ENCODE measurements around the gene KAT2A.

The KAT2A gene

DNA sequence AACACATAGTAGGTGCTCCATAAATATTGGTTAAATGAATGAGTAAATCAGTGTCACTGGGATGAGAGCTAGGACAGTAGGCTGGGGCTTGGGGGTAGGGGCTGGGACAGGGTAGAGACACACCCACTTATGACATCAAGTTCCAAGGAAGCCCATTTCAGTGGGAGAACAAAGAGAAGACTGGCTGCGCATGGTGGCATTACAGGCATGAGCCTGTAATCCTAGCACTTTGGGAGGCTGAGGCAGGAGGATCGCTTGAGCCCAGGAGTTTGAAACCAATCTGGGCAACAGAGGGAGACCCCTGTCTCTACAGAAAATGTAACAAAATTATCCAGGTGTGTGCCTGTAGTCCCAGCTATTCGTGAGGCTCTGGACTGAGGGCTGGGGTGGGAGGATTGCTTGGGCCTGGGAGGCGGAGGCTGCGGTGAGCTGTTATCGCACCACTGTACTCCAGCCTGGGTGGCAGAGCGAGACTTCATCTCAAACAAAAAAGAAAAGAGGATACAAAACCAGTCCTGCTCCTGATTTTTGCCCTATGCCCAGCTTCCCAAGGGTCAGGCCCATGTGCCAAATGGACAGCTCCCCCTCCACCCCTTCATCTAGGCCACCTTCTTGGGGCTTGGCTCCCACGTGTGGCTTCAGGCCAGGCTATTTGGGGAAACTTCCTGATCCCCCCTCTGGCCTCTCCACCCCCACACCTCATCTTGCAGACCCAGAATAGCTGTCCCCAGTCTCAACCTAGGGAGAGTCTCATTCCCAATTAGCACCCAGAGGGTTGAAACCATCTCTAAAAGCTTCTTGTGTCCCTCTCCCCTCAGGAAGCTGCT is 30.0 kb downstream of the KAT2A start:
- no peaks in the 10 kb centered on the region for H3K9me3 ChIP-seq (ENCODE audit: control insufficient read depth, insufficient read depth, low read depth, low read length)
- no peaks in the 10 kb centered on the region for H3K36me3 ChIP-seq (ENCODE audit: control insufficient read depth in 2 of 2, insufficient read depth in 1 of 2, low read length in 2 of 2)
- no peak overlapping the region for H3K27ac ChIP-seq (ENCODE audit: extremely low read depth, low read depth, low read length)
- H3K4me1 ChIP-seq (ENCODE audit: control insufficient read depth, insufficient read depth, low read length), result peaks cover 5% of the 10 kb centered on the region
- ChIA-PET CTCF (interaction anchor here (0.5 to 4.3 kb wide), 6 partner anchors 10 to 293 kb away, joined by 3 to 30 read pairs (median 6); no protein-coding TSS in a partner anchor), POLR2A (interaction anchor here (0.6 to 1.1 kb wide), 2 partner anchors 36 to 45 kb away, joined by 3 to 4 read pairs; no protein-coding TSS in a partner anchor)
- H3K4me3 ChIP-seq (ENCODE audit: low read depth, low read length), result no peak overlapping the region
- no peak for TF ChIP-seq ZNF280C (tag by site-specific recombination; IDR thresholded peaks at IDR 0.05)
- TF ChIP-seq KLF9 (tag by site-specific recombination; IDR thresholded peaks at IDR 0.05; ENCODE audit: low read depth), result peak; percentile 31; the same call in 1 of the 2 replicates
- TF ChIP-seq, protein P1, sequence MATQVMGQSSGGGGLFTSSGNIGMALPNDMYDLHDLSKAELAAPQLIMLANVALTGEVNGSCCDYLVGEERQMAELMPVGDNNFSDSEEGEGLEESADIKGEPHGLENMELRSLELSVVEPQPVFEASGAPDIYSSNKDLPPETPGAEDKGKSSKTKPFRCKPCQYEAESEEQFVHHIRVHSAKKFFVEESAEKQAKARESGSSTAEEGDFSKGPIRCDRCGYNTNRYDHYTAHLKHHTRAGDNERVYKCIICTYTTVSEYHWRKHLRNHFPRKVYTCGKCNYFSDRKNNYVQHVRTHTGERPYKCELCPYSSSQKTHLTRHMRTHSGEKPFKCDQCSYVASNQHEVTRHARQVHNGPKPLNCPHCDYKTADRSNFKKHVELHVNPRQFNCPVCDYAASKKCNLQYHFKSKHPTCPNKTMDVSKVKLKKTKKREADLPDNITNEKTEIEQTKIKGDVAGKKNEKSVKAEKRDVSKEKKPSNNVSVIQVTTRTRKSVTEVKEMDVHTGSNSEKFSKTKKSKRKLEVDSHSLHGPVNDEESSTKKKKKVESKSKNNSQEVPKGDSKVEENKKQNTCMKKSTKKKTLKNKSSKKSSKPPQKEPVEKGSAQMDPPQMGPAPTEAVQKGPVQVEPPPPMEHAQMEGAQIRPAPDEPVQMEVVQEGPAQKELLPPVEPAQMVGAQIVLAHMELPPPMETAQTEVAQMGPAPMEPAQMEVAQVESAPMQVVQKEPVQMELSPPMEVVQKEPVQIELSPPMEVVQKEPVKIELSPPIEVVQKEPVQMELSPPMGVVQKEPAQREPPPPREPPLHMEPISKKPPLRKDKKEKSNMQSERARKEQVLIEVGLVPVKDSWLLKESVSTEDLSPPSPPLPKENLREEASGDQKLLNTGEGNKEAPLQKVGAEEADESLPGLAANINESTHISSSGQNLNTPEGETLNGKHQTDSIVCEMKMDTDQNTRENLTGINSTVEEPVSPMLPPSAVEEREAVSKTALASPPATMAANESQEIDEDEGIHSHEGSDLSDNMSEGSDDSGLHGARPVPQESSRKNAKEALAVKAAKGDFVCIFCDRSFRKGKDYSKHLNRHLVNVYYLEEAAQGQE (tag by site-specific recombination; IDR thresholded peaks at IDR 0.05), result 0 out of 2 replicates have a peak, but pooled peaks have one; percentile 32

DNA sequence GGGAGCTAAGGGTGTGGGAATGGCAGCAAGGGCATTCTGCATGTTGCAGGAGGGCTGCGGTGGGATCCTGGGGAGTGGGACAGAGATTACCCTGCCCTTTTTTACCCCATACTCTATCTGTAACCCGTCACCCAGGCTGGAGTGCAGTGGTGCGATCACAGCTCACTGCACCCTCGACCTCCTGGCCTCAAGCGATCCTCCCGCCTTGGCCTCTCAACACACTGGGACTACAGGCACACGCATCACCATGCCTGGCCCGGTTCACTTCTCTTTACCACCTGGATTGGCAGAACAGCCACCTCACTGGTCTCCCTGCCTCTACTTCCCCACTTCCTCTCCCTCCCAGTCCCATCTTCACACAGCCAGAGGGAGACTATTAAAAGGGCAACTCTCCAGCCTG is 32.4 kb downstream of the KAT2A start:
- Histone ChIP-seq H3K4me3 (ENCODE audit: low read depth, low read length) (no peak overlapping the region), H3K4me1 (ENCODE audit: control insufficient read depth, insufficient read depth, low read length) (peaks cover 5% of the 10 kb centered on the region), H3K36me3 (ENCODE audit: control insufficient read depth in 2 of 2, insufficient read depth in 1 of 2, low read length in 2 of 2) (no peaks in the 10 kb centered on the region), H3K9me3 (ENCODE audit: control insufficient read depth, insufficient read depth, low read depth, low read length) (no peaks in the 10 kb centered on the region), H3K27ac (ENCODE audit: extremely low read depth, low read depth, low read length) (no peak overlapping the region)
- TF ChIP-seq ZNF76 (tag by site-specific recombination; IDR thresholded peaks at IDR 0.05; ENCODE audit: borderline replicate concordance, low read depth) (no peak), EGR2 (tag by site-specific recombination; IDR thresholded peaks at IDR 0.05; ENCODE audit: low read depth) (no peak), ZNF514 (tag by site-specific recombination; IDR thresholded peaks at IDR 0.05) (no peak), ZNF112 (tag by site-specific recombination; IDR thresholded peaks at IDR 0.05) (no peak), SP7 (tag by site-specific recombination; IDR thresholded peaks at IDR 0.05) (no peak), TCF7L2 (IDR thresholded peaks at IDR 0.05; ENCODE audit: borderline replicate concordance, low read depth, low read length) (no peak)
- ChIA-PET POLR2A (no interaction called here), CTCF (interaction anchor here (0.7 to 4.3 kb wide), 4 partner anchors 13 to 173 kb away, joined by 3 to 30 read pairs (median 4); no protein-coding TSS in a partner anchor)

- ChIA-PET POLR2A (no interaction called here), CTCF (interaction anchor here (0.7 to 4.3 kb wide), 7 partner anchors 14 to 172 kb away, joined by 3 to 30 read pairs (median 4); no protein-coding TSS in a partner anchor)
- no peaks in the 10 kb centered on the region for H3K9me3 ChIP-seq (ENCODE audit: control insufficient read depth, insufficient read depth, low read depth, low read length)
- H3K4me1 ChIP-seq (ENCODE audit: control insufficient read depth, insufficient read depth, low read length), result peaks cover 5% of the 10 kb centered on the region
- H3K4me3 ChIP-seq (ENCODE audit: low read depth, low read length), result no peak overlapping the region
- TF ChIP-seq KLF1 (tag by site-specific recombination; IDR thresholded peaks at IDR 0.05), result peak; percentile 56
- TF ChIP-seq ZNF488 (tag by site-specific recombination; IDR thresholded peaks at IDR 0.05), result no peak
- no peaks in the 10 kb centered on the region for H3K36me3 ChIP-seq (ENCODE audit: control insufficient read depth in 2 of 2, insufficient read depth in 1 of 2, low read length in 2 of 2)
- H3K27ac ChIP-seq (ENCODE audit: extremely low read depth, low read depth, low read length), result no peak overlapping the region
Measured at GRCh38 chr17:42087736-42088705, 33.1 kb downstream of the KAT2A start.
